Measurements from ENCODE around the gene EFNB1.

The EFNB1 gene

DNA sequence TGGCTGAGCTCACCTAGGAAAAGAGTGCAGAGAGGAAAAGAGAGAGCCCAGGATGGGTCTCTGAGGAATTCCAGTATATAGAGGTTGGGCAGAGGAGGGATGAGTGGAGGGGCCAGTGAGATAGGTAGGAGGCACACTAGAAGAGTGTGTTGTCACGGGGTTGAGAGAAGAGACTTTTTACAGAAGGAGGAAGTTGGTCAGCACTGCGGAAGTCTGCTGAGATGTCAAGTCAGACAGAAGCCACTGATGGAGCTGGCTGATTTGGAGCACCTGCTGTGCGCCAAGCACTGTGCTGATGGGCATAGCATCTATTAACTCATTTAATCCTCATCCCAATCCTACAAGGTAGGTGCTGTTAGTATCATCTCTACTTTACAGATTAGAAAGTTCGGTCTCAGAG, 60.4 kb downstream of the EFNB1 start:
- Histone ChIP-seq H4K20me1 (ENCODE audit: insufficient read depth) (no peaks in the 10 kb centered on the region), H3K79me2 (ENCODE audit: insufficient read depth, low read depth) (no peaks in the 10 kb centered on the region), H2AFZ (ENCODE audit: low read depth) (no peak overlapping the region), H3K4me1 (ENCODE audit: low read depth, poor library complexity, severe bottlenecking) (no peaks in the 10 kb centered on the region), H3K4me3 (IDR thresholded peaks at IDR 0.05; ENCODE audit: insufficient read depth, low read depth, low read length) (no peak overlapping the region), H3K9ac (no peak overlapping the region), H3K4me2 (no peak overlapping the region), H3K27ac (no peak overlapping the region), H3K27me3 (ENCODE audit: insufficient read depth, low read depth) (no peaks in the 10 kb centered on the region), H3K36me3 (ENCODE audit: insufficient read depth) (no peaks in the 10 kb centered on the region)
- TF ChIP-seq, protein P1, sequence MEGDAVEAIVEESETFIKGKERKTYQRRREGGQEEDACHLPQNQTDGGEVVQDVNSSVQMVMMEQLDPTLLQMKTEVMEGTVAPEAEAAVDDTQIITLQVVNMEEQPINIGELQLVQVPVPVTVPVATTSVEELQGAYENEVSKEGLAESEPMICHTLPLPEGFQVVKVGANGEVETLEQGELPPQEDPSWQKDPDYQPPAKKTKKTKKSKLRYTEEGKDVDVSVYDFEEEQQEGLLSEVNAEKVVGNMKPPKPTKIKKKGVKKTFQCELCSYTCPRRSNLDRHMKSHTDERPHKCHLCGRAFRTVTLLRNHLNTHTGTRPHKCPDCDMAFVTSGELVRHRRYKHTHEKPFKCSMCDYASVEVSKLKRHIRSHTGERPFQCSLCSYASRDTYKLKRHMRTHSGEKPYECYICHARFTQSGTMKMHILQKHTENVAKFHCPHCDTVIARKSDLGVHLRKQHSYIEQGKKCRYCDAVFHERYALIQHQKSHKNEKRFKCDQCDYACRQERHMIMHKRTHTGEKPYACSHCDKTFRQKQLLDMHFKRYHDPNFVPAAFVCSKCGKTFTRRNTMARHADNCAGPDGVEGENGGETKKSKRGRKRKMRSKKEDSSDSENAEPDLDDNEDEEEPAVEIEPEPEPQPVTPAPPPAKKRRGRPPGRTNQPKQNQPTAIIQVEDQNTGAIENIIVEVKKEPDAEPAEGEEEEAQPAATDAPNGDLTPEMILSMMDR (conservative IDR thresholded peaks at IDR 0.05; ENCODE audit: low read depth, low read length) = no peak

Data from KMS-11 (cell line).